Keratinocyte (primary cell): ENCODE data around the gene VASP. TPM values are rescaled to one million over a fixed set of nuclear protein-coding genes. Genes with fewer than 3 reads are reported as not detected.

Source experiments
- DNase-seq: peaks from one replicate; pipeline ENCODE4 v3.0.0-alpha.2; 2011; ENCODE audit warnings: low read depth, missing footprints, low spot score
- FAIRE-seq: peaks from 2 replicates; lab custom pipeline; 2011; peaks lifted over from hg19 to GRCh38; lab: Jason Lieb, UNC
- H2AFZ ChIP-seq: 2 replicates; pipeline ENCODE4 v1.6.0; 2012; ENCODE audit warnings: low read length, control low read depth, inconsistent platforms; ENCODE audit not compliant: control insufficient read depth
- H3K27ac ChIP-seq: 2 replicates; pipeline ENCODE4 v1.5.1; 2011; ENCODE audit warnings: low read length; ENCODE audit not compliant: control insufficient read depth, insufficient read depth
- H3K27me3 ChIP-seq: 3 replicates; pipeline ENCODE4 v1.6.0; 2011; ENCODE audit warnings: low read length; ENCODE audit not compliant: control insufficient read depth, insufficient read depth; ENCODE audit errors: extremely low read depth
- H3K36me3 ChIP-seq, 2 experiments: 2 replicates in 1 of 2; 3 replicates in 1 of 2; pipeline ENCODE4 v1.5.1; 2011; ENCODE audit warnings: low read length in 2 of 2, mild to moderate bottlenecking in 1 of 2; ENCODE audit not compliant: control insufficient read depth in 2 of 2, insufficient read depth in 2 of 2; ENCODE audit errors: extremely low read depth in 1 of 2
- H3K4me1 ChIP-seq: 3 replicates; pipeline ENCODE4 v1.5.1; 2011; ENCODE audit warnings: low read length; ENCODE audit not compliant: control insufficient read depth, insufficient read depth; ENCODE audit errors: extremely low read depth
- H3K4me2 ChIP-seq: 3 replicates; pipeline ENCODE4 v1.6.0; 2011; ENCODE audit warnings: low read depth, low read length; ENCODE audit not compliant: control insufficient read depth, insufficient read depth; ENCODE audit errors: extremely low read depth
- H3K4me3 ChIP-seq, 3 experiments: fragments of 200-600 bp in 1 of 3; sonication (generic) in 1 of 3; 2 replicates in 2 of 3; 3 replicates in 1 of 3; pipeline ENCODE4 v1.5.1; 2011 to 2016; ENCODE audit warnings: low read length in 3 of 3, mild to moderate bottlenecking in 3 of 3, control low read depth in 2 of 3, inconsistent platforms in 1 of 3, low read depth in 1 of 3, mixed read lengths in 1 of 3, mixed run types in 1 of 3, moderate library complexity in 1 of 3; ENCODE audit not compliant: control insufficient read depth in 2 of 3, insufficient read depth in 2 of 3; ENCODE audit errors: extremely low read depth in 1 of 3
- H3K79me2 ChIP-seq: 2 replicates; pipeline ENCODE4 v1.6.0; 2012; ENCODE audit warnings: low read length; ENCODE audit not compliant: control insufficient read depth, insufficient read depth
- H3K9ac ChIP-seq: 3 replicates; pipeline ENCODE4 v1.6.0; 2011; ENCODE audit warnings: low read length; ENCODE audit not compliant: control insufficient read depth, insufficient read depth; ENCODE audit errors: extremely low read depth
- H3K9me1 ChIP-seq: 3 replicates; pipeline ENCODE4 v1.6.0; 2011; ENCODE audit warnings: low read length; ENCODE audit not compliant: control insufficient read depth, insufficient read depth; ENCODE audit errors: extremely low read depth
- H3K9me3 ChIP-seq: 2 replicates; pipeline ENCODE4 v1.5.1; 2012; ENCODE audit warnings: low read depth, low read length; ENCODE audit not compliant: control insufficient read depth
- H4K20me1 ChIP-seq: 3 replicates; pipeline ENCODE4 v1.6.0; 2011; ENCODE audit warnings: low read length; ENCODE audit not compliant: control insufficient read depth, insufficient read depth; ENCODE audit errors: extremely low read depth
- CTCF ChIP-seq, 3 experiments: IDR thresholded peaks in 1 of 3; conservative IDR thresholded peaks in 1 of 3; optimal IDR thresholded peaks in 1 of 3; 2 replicates in 2 of 3; 3 replicates in 1 of 3; pipeline versions ENCODE3 to v1.5.1; 2011; ENCODE audit warnings: low read length in 3 of 3, mild to moderate bottlenecking in 3 of 3, moderate library complexity in 2 of 3, control low read depth in 1 of 3, inconsistent platforms in 1 of 3; ENCODE audit not compliant: insufficient read depth in 2 of 3; ENCODE audit errors: extremely low read depth in 1 of 3
- EZH2 ChIP-seq: IDR thresholded peaks from one replicate; pipeline ENCODE4 v1.6.1; 2012; ENCODE audit warnings: inconsistent platforms, mild to moderate bottlenecking, low read length, moderate library complexity
- dilution Hi-C: fragments of 300-500 bp; cut with MboI; formaldehyde crosslinking; loops from one replicate; pipeline ENCODE4 v1.7.0; 2020; ENCODE audit warnings: low sequenced_read_pairs; ENCODE audit not compliant: extremely low pct_ligation_motif_present
- polyA plus RNA-seq, 5 experiments: library from polyadenylated mRNA; depleted of rRNA in 3 of 5; stranded (reverse) in 3 of 5; stranded (forward) in 1 of 5; unstranded in 1 of 5; fragments of >200 nt; gene quantifications; 1 replicate in 1 of 5; 2 replicates in 3 of 5; 3 replicates in 1 of 5; pipeline versions ENCODE4 v1.2.1 to v1.2.3, GENCODE V29; 2011 to 2012; ENCODE audit warnings: missing spikeins in 2 of 5, low read depth in 1 of 5, low replicate concordance in 1 of 5

The VASP gene
- polyA plus RNA-seq, 1 donor (not counting 4 experiments of a cell fraction or from before 2014, with no cell fraction given) = 99.0 TPM

- H3K9ac ChIP-seq = no peak overlapping the region
- H3K4me3 ChIP-seq = no peak overlapping the region
- no peaks in the 10 kb centered on the region for H3K9me1 ChIP-seq
- H3K79me2 ChIP-seq = no peaks in the 10 kb centered on the region
- no peaks in the 10 kb centered on the region for H3K36me3 ChIP-seq
- FAIRE-seq (no peak), DNase-seq (no peak)
- no peak overlapping the region for H3K27ac ChIP-seq
- no peaks in the 10 kb centered on the region for H3K27me3 ChIP-seq
- TF ChIP-seq EZH2 (no peak), CTCF (optimal IDR thresholded peaks at IDR 0.05 in 1 of 3, IDR thresholded peaks at IDR 0.05 in 1 of 3, conservative IDR thresholded peaks at IDR 0.05 in 1 of 3; ENCODE audit: extremely low read depth in 1 of 3, insufficient read depth in 2 of 3, low read length in 3 of 3) (no peak)
- H2AFZ ChIP-seq = no peak overlapping the region
- no peaks in the 10 kb centered on the region for H3K9me3 ChIP-seq
- peaks cover 14% of the 10 kb centered on the region for H3K4me1 ChIP-seq
- dilution Hi-C loops = no loop called here
- H3K4me2 ChIP-seq = no peak overlapping the region
- H4K20me1 ChIP-seq = no peaks in the 10 kb centered on the region
These were observed 30.1 kb upstream of the VASP start for GRCh38 chr19:45477186-45477585.

DNA sequence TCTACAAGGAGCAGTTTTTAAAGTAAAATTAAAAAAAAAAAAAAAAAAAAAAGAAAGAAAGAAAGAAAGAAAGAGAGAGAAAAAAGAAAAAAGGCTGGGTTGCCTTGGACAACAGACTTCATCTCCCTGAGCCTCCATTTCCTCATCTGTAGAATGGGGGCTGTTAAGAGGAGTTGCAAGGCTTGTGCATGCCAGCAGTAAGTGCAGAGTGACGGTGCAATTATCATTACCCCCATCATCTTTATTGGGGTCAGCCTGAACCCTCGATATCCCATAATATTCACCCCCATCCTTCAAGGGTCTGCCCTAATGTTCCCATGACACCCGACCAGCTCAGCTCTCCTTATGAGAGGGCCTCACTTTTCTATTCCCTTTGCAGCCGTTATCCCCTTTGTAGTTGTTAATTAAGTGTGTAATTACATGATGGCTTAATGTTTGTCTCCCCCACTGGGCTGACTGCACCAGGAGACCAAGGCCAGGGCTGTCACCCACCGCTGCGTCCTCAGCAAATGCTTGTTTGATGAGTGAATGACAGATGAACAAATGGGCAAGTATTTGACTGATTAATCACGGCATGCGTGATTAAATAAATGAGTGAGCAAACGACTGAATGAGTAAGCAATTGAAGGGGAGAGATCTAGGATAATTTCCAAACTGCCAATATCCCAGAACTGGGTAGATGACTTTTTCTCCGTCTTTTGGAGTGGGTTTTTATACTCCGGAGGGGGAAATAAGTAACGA is 29.4 kb upstream of the VASP start:
- Histone ChIP-seq H2AFZ (peak overlapping the region; percentile 25), H3K4me2 (peak overlapping the region; percentile 99), H3K9me3 (no peaks in the 10 kb centered on the region), H3K9ac (peak overlapping the region; percentile 98), H4K20me1 (no peaks in the 10 kb centered on the region), H3K27ac (peak overlapping the region; percentile 100), H3K27me3 (no peaks in the 10 kb centered on the region), H3K36me3 (no peaks in the 10 kb centered on the region), H3K79me2 (no peaks in the 10 kb centered on the region), H3K9me1 (no peaks in the 10 kb centered on the region), H3K4me3 (peak overlapping the region; percentile 44 to 87 (median 84)), H3K4me1 (peaks cover 14% of the 10 kb centered on the region)
- DNase-seq (peak; percentile 82), FAIRE-seq (peak; percentile 41)
- dilution Hi-C loops = no loop called here
- TF ChIP-seq EZH2 (no peak), CTCF (optimal IDR thresholded peaks at IDR 0.05 in 1 of 3, IDR thresholded peaks at IDR 0.05 in 1 of 3, conservative IDR thresholded peaks at IDR 0.05 in 1 of 3; ENCODE audit: extremely low read depth in 1 of 3, insufficient read depth in 2 of 3, low read length in 3 of 3) (no peak)
